Vagina (tissue), 2 donors: ENCODE measurements around the gene PHACTR3. TPM values are rescaled to one million over a fixed set of nuclear protein-coding genes. Genes with fewer than 3 reads are reported as not detected.

ENCODE experiments used
- DNase-seq, 2 donors: peaks; one replicate each; pipeline ENCODE4 v3.0.0-alpha.2; 2017; ENCODE audit errors: extremely low spot score in 2 of 2
- H3K27ac ChIP-seq: fragments of 200-600 bp; sonication (generic); one replicate; pipeline ENCODE4 v1.5.1; 2019
- H3K27me3 ChIP-seq: fragments of 200-600 bp; sonication (generic); one replicate; pipeline ENCODE4 v1.5.1; 2019
- H3K36me3 ChIP-seq, 2 donors: fragments of 200-600 bp; sonication (generic); one replicate each; pipeline ENCODE4 v1.5.1; 2017 to 2019
- H3K4me1 ChIP-seq: fragments of 200-600 bp; sonication (generic); one replicate; pipeline ENCODE4 v1.5.1; 2019
- H3K4me3 ChIP-seq, 2 donors: fragments of 200-600 bp; sonication (generic); 1 replicate in 1 of 2; 2 replicates in 1 of 2; pipeline ENCODE4 v1.5.1; 2016 to 2019
- H3K9me3 ChIP-seq: fragments of 200-600 bp; sonication (generic); one replicate; pipeline ENCODE4 v1.5.1; 2019
- CTCF ChIP-seq, 3 experiments: fragments of 450-650 bp in 2 of 3; fragments of 200-600 bp in 1 of 3; sonication (generic) in 1 of 3; IDR thresholded peaks; one replicate each; pipeline ENCODE4 v1.5.1; 2017 to 2019; ENCODE audit warnings: antibody characterized with exemption in 3 of 3, mild to moderate bottlenecking in 2 of 3, moderate library complexity in 2 of 3
- POLR2A ChIP-seq, 2 donors: fragments of 450-650 bp; IDR thresholded peaks; one replicate each; pipeline ENCODE4 v1.6.1; 2017; ENCODE audit warnings: antibody characterized with exemption in 2 of 2, mild to moderate bottlenecking in 2 of 2, moderate library complexity in 2 of 2
- POLR2AphosphoS5 ChIP-seq, 2 donors: sonication (generic); formaldehyde crosslinking; IDR thresholded peaks; one replicate each; pipeline ENCODE4 v1.9.0; 2017; ENCODE audit warnings: antibody characterized with exemption in 2 of 2, mild to moderate bottlenecking in 2 of 2, low read depth in 1 of 2; ENCODE audit not compliant: insufficient read depth in 1 of 2
- intact Hi-C: fragments of 100-400 bp; cut with DNase I; formaldehyde crosslinking; loops from one replicate; pipeline ENCODE4 v1.15.1; 2023
- total RNA-seq: library from RNA; depleted of rRNA; stranded (reverse); fragments of >200 nt; gene quantifications from one replicate; pipeline ENCODE4 v1.2.3, GENCODE V29; 2016

Gene PHACTR3
- total RNA-seq, 1 donor from 2014 or later, result 8.3 TPM

DNA sequence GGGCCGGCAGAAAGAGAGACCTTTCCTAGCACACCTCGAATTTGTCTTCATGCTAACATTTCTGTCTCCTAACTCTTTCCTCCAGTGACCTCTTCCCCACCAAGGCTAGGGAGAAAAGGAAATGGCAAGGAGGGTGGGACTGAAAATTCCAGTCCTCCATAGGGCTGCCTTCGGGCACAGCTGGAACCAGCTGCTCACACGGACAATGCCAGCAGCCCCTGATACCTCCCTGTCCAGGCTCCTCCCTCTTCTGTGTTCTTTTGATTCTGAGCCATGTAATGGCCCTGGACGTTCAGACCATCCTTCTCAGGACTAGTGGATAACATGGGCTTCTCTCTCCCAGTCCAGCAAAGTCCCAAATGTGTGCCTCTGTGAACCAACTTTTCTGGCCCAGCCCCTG lies 29.1 kb upstream of the PHACTR3 start:
- H3K9me3 ChIP-seq, result no peaks in the 10 kb centered on the region
- intact Hi-C loops, result loop anchor here (10.0 kb wide), 1 partner anchor 170 kb away; no protein-coding TSS in a partner anchor
- TF ChIP-seq POLR2AphosphoS5 (IDR thresholded peaks at IDR 0.05; ENCODE audit: insufficient read depth in 1 of 2, low read depth in 1 of 2), result no peak
- no peak overlapping the region for H3K4me3 ChIP-seq
- no peak for DNase-seq
- H3K4me1 ChIP-seq, result peaks cover 17% of the 10 kb centered on the region
- no peaks in the 10 kb centered on the region for H3K27me3 ChIP-seq
- H3K36me3 ChIP-seq, result no peaks in the 10 kb centered on the region
- H3K27ac ChIP-seq, result no peak overlapping the region

DNA sequence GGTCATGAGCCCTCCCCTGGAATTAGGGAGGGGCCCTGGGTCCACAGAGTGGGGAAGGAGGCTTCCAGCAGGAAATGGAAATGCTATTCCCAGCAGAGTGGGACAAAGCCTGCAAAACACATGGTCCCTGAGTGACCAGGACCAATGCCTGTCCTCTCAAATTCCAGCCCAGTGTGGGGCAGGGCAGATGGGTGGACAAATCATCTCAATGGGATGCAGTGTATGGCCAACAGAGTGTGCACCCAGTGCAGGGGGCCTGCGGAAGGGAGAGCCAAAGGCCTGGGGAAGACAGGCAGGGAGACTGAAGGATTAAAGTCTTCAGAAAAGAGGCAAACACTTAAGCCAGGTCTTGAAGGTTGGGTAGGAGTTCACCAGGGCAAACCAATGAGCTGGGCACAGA lies 28.7 kb upstream of the PHACTR3 start:
- H3K4me3 ChIP-seq, result no peak overlapping the region
- no peak for DNase-seq
- intact Hi-C loops, result loop anchor here (10.0 kb wide), 1 partner anchor 169 kb away; no protein-coding TSS in a partner anchor
- H3K36me3 ChIP-seq, result no peaks in the 10 kb centered on the region
- no peak overlapping the region for H3K27ac ChIP-seq
- TF ChIP-seq CTCF (IDR thresholded peaks at IDR 0.05), result no peak
- TF ChIP-seq POLR2AphosphoS5 (IDR thresholded peaks at IDR 0.05; ENCODE audit: insufficient read depth in 1 of 2, low read depth in 1 of 2), result no peak
- TF ChIP-seq POLR2A (IDR thresholded peaks at IDR 0.05), result no peak
- H3K9me3 ChIP-seq, result no peaks in the 10 kb centered on the region
- no peaks in the 10 kb centered on the region for H3K27me3 ChIP-seq
- peaks cover 17% of the 10 kb centered on the region for H3K4me1 ChIP-seq

DNA sequence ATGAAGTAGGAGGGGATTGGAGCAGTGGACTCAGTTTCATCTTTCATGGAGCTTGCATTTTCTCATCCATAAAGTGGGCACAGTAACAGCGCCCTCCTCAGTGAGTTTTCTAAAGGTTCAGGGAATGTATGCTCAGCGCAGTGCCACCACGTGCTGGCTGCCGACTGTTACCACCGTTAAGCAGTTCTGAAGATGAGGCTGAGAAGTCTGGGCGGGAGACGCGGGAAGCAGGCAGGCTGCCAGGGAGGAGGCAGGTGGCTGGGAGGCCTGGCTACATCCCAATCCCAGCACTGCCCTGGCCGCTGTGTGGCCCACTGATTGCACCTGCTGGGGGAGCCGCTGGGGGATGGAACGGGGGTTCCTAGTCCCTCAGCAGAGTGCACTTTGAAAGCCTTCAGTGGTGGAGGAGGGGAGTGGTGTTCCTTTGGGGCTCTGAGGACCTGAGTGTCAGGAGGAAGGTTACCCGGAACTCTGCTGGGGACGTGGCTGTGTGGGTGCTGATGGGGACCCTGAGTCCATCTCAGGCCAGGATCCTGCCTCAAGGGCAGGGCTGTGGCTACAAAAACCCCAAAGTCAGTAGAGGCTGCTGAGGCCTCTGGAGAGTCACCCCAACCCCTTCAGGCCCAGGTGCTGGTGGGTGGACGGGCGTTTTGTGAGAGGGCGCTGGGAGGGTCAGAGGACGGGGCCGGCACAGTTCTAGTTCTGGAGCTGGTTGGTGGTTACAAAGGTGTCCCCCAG lies 28.0 kb upstream of the PHACTR3 start:
- no peak for DNase-seq
- H3K27me3 ChIP-seq, result no peaks in the 10 kb centered on the region
- TF ChIP-seq POLR2A (IDR thresholded peaks at IDR 0.05) (no peak), POLR2AphosphoS5 (IDR thresholded peaks at IDR 0.05; ENCODE audit: insufficient read depth in 1 of 2, low read depth in 1 of 2) (no peak), CTCF (IDR thresholded peaks at IDR 0.05) (no peak)
- no peak overlapping the region for H3K27ac ChIP-seq
- intact Hi-C loops, result loop anchor here (10.0 kb wide), 1 partner anchor 168 kb away; no protein-coding TSS in a partner anchor
- peaks cover 17% of the 10 kb centered on the region for H3K4me1 ChIP-seq
- no peaks in the 10 kb centered on the region for H3K9me3 ChIP-seq
- no peaks in the 10 kb centered on the region for H3K36me3 ChIP-seq
- no peak overlapping the region for H3K4me3 ChIP-seq

DNA sequence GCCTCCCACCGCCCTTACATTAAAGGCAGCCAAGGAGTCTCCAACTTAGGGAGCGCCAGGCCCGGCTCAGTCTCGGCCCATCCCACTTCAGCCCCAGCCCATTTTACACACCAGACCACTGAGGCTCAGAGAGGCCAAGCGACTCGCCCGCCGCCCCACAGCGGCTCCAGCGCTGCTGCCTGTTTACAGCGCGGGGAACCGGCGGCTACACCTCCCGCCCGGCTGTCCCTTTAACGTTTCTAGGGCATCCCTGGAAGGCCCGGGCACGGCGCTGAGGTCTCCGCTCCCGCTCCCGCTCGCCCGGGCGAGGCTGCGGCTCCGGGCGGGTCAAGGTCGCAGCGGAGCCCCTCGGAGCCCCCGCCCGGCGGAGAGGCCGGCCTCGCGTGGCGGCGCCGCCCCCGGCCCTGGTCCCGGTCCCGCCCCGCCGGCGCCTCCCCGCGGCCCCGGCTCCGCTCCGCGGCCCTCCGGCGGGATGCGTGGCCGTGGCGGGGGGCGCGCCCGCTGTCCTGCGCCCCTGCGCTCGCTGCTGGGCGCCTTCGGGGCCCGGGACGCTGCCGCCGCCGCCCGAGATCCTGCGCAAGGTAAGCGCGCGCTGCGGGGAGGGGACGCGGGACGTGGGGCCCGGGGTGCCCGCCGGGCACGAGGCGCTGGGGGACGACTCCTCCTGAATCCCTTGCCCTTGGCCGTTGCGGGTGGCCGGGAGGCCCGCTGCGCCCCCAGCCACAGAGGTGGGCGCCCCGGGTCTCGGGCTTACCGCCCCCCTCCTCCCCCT lies 27.1 kb upstream of the PHACTR3 start:
- Histone ChIP-seq H3K36me3 (no peaks in the 10 kb centered on the region), H3K27ac (no peak overlapping the region), H3K4me1 (peaks cover 11% of the 10 kb centered on the region), H3K27me3 (no peaks in the 10 kb centered on the region), H3K9me3 (no peaks in the 10 kb centered on the region), H3K4me3 (peak overlapping the region in 1 of 2 donors; percentile 24)
- intact Hi-C loops, result loop anchor here (10.0 kb wide), 1 partner anchor 168 kb away; no protein-coding TSS in a partner anchor
- DNase-seq, result no peak
- TF ChIP-seq CTCF (IDR thresholded peaks at IDR 0.05) (no peak), POLR2A (IDR thresholded peaks at IDR 0.05) (no peak), POLR2AphosphoS5 (IDR thresholded peaks at IDR 0.05; ENCODE audit: insufficient read depth in 1 of 2, low read depth in 1 of 2) (no peak)

GRCh38 chr20:59577809-59578435 lies 26.4 kb upstream of the PHACTR3 start:
- no peak for DNase-seq
- Histone ChIP-seq H3K27me3 (no peaks in the 10 kb centered on the region), H3K27ac (no peak overlapping the region), H3K9me3 (no peaks in the 10 kb centered on the region), H3K4me1 (peaks cover 11% of the 10 kb centered on the region), H3K36me3 (no peaks in the 10 kb centered on the region), H3K4me3 (no peak overlapping the region)
- intact Hi-C loops, result loop anchor here (10.0 kb wide), 1 partner anchor 167 kb away; no protein-coding TSS in a partner anchor
- TF ChIP-seq POLR2AphosphoS5 (IDR thresholded peaks at IDR 0.05; ENCODE audit: insufficient read depth in 1 of 2, low read depth in 1 of 2) (no peak), POLR2A (IDR thresholded peaks at IDR 0.05) (no peak), CTCF (IDR thresholded peaks at IDR 0.05) (no peak)
